Jurkat, Clone E6-1 (cell line): Measurements from ENCODE around the gene TPRN.
A peak's percentile ranks its signal among the peaks of the same experiment; 100 is the strongest.

Experiments
- DNase-seq: peaks from one replicate; pipeline ENCODE4 v3.0.0-alpha.2; 2011; ENCODE audit warnings: low read depth, low spot score
- H3K4me3 ChIP-seq: 2 replicates; pipeline ENCODE4 v1.5.1; 2011; ENCODE audit warnings: mild to moderate bottlenecking, low read length, control low read depth, moderate library complexity

Gene TPRN

DNA sequence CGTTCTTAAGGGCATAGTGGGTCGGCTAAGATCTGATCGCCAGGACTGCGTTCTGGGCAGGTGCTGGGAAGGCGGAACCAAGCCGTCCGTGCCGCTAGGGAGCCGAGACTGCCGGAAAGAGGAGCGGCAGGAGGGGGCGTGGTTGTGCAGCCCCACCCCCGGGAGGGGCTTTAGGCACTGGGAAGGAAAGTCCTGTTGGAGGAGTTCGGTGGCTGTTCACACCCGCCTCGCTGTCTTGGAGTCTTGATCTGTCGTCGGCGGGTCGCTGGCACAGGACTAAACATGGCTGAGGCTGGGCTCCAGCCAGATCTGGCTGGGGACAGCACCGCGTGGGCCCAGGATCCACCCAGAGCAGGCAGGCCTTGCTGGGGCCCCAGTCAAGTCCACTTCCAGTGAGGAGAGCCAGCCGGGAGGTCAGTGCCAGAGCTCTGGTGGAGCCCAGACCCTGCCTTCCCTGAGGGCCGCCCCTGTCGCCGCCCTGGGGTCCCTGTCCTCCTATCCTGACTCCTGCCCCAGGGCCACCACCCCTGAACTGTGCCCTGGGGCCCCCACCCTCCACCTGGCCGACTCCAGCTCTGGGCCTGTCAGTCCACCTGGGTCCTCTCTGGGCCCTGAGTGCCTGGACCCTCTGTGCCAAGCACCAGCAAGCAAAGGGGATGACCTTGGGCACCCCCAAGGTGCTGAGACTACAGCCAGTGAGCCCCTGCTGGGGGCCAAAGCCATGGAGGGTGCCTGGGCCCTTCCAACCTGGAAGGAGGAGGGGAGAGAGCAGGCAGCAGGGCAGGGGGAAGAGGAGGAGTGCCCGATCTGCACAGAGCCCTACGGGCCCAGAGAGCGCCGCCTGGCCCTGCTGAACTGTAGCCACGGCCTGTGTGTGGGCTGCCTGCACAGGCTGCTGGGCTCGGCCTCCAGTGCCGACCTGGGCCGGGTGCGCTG lies 17.0 kb upstream of the TPRN start:
- no peak for DNase-seq
- no peak overlapping the region for H3K4me3 ChIP-seq

GRCh38 chr9:137216188-137216965 lies 15.8 kb upstream of the TPRN start:
- no peak for DNase-seq

DNA sequence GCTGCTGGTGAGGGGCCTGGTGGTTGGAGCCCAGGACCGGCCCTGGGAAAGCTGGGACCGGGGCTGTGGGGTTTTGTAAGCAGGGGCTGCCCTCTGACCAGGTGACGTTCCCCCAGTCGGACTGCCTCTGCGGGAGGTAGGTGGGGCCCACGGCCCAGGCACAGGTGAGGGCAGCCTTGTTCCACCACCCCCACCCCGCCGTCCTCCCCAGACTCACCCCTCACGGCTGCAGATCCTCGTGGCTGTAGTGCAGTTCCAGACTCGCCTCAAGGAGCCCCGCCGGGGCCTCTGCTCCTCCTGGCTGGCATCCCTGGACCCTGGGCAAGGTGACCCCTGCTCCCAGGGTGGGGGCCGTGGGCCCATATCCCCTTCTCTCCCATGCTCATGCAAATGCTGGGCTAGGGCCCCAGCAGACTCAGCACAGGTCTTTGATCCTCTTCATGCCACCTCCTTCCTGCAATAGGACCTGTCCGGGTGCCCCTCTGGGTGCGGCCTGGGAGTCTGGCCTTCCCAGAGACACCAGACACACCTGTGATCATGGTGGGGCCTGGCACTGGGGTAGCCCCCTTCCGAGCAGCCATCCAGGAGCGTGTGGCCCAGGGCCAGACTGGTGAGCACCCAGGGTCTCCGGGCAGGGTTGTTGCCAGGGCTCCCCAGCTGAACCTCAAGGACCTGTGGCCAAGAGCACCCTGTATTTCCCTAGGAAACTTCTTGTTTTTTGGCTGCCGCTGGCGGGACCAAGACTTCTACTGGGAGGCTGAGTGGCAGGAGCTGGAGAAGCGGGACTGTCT lies 14.8 kb upstream of the TPRN start:
- no peak for DNase-seq

More at GRCh38 chr9:137216188-137216965, 15.8 kb upstream of the TPRN start:
- no peak overlapping the region for H3K4me3 ChIP-seq

GRCh38 chr9:137214620-137215019 lies 14.1 kb upstream of the TPRN start:
- DNase-seq: no peak
- H3K4me3 ChIP-seq: no peak overlapping the region

More for the DNA sequence above, 14.8 kb upstream of the TPRN start:
- H3K4me3 ChIP-seq: no peak overlapping the region

DNA sequence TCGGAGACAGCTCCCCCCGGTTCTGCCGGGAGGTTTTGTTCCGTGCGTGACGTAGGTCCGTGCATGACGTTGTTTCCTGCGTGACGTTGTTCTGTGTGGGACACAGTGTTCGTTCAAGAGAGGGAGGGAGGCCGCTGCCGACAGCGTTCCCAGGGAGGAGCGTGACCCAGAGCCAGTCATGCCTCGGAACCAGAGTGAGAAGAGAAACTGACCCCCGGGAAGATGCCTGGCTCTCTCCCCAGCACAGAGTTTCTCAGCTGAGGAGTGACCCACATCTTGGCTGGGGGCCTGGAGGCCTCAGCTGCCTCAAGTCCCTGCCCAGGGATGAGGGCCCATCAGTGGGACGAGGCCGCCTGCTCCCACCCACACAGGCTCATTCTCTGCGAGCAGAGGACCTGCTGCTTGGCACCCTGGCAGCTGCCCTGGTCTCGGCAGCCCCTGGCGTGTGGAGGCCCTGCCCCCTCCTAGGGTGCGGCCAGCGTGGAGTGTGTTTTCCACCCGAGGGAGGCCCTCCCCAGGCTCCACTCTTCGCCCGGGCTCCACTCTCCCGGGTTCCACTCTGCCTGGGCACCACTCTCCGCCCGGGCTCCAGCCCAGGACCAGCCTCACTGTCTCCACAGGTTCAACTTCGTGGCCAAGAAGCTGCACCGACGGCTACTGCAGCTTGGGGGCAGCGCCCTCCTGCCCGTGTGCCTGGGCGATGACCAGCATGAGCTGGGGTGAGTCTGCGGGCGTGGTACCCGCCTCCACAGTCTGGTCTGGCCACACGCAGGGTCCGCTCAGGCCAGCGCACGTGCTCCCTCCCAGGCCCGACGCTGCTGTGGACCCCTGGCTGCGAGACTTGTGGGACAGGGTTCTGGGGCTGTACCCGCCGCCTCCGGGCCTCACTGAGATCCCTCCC lies 12.9 kb upstream of the TPRN start:
- DNase-seq: no peak
- H3K4me3 ChIP-seq: no peak overlapping the region

GRCh38 chr9:137212520-137212919 lies 12.0 kb upstream of the TPRN start:
- DNase-seq: no peak
- no peak overlapping the region for H3K4me3 ChIP-seq

DNA sequence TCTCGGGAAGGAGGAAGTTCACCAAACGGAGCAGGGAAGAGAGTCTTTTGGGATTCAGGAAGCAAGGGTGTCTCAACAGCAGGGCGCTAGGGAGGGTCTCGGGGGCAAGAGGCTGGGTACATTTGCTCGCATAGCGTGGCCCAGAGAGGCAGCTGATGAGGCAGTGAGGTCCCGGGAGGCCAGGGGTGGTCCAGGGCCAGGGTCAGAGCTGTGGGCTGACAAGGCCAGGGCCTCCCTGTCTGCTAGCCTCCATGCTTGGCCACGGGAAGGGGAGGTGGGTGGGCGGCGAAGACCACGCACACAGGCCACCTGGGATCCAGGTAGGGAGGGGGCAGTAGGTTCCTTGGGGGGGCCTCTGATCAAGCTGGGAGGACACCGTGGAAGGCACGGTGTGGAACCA lies 11.0 kb upstream of the TPRN start:
- DNase-seq: no peak
- H3K4me3 ChIP-seq: no peak overlapping the region

- no peak for DNase-seq
- peak overlapping the region; percentile 69 for H3K4me3 ChIP-seq
These were observed 6.1 kb upstream of the TPRN start for GRCh38 chr9:137206602-137207001.

GRCh38 chr9:137205126-137206069 lies 4.9 kb upstream of the TPRN start, which contains the start of the genes NDOR1 and TMEM203:
Gene NDOR1, plus strand, starts transcription at chr9:137205700. Its CDS starts 78 bp downstream, at chr9:137205778.
Gene TMEM203, minus strand, starts transcription at chr9:137205648. Its CDS starts 234 bp downstream, at chr9:137205414.
- H3K4me3 ChIP-seq: peak within 1 kb of the TSS; percentile 69
- DNase-seq: peak; percentile 70

DNA sequence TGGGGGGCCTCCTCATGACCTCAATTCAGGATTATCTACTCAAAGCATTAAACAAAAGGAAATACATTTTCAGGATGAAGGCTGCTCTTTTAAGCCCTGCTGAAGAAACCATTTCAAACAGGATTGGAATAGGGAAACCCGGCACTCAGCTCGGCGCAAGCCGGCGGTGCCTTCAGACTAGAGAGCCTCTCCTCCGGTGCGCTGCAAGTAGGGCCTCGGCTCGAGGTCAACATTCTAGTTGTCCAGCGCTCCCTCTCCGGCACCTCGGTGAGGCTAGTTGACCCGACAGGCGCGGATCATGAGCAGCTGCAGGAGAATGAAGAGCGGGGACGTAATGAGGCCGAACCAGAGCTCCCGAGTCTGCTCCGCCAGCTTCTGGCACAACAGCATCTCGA lies 4.2 kb upstream of the TPRN start:
- H3K4me3 ChIP-seq: peak overlapping the region; percentile 69
- no peak for DNase-seq

DNA sequence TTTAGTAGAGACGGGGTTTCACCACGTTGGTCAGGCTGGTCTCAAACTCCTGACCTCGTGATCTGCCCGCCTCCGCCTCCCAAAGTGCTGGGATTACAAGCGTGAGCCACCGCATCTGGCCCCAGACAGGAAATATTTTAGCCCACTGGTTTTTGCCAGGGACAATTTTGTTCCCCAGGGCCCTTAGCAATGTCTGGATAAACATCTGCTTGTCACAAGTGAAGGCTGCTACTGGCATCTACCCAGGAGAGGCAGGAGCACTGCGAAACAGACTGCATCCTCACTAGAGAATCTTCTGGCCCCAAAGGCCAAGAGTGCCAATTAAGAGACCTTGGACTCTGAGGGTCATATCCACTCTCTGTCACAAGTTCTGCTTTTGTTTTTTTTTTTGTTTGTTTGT lies 2.4 kb upstream of the TPRN start:
- H3K4me3 ChIP-seq: no peak overlapping the region
- no peak for DNase-seq

DNA sequence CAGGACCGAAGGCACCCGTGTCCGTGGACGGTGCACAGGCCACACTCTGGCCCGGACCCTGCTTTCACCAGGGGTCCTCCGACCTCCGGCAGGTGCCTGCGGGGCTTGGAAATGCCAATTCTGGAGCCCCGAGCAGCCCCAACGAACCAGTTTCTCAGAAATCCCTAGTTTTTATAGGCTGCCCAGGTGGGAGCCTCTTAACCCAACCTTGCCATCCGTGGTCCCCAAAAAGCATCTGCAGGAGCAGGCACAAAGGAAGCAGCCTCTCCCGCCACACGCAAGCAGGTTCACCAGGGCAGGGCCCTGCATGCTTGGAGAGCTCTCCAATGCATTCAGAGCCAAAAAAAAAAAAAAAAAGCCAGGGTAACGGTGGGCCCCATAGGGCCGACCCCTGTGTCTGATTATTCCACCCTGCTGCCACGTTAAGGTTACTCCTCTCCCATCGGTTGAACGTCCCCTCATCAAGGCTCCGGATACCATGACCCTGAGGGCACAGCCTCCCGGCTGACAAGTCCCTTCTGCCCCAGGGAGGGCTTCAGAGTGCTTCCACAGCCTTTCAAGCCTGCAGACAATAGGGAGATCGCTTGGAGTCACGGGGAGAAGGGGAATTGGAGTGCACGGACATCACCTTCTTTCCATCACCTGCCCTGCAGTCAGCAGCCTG lies 796 bp upstream of the TPRN start:
- no peak for DNase-seq
- peak overlapping the region; percentile 78 for H3K4me3 ChIP-seq

DNA sequence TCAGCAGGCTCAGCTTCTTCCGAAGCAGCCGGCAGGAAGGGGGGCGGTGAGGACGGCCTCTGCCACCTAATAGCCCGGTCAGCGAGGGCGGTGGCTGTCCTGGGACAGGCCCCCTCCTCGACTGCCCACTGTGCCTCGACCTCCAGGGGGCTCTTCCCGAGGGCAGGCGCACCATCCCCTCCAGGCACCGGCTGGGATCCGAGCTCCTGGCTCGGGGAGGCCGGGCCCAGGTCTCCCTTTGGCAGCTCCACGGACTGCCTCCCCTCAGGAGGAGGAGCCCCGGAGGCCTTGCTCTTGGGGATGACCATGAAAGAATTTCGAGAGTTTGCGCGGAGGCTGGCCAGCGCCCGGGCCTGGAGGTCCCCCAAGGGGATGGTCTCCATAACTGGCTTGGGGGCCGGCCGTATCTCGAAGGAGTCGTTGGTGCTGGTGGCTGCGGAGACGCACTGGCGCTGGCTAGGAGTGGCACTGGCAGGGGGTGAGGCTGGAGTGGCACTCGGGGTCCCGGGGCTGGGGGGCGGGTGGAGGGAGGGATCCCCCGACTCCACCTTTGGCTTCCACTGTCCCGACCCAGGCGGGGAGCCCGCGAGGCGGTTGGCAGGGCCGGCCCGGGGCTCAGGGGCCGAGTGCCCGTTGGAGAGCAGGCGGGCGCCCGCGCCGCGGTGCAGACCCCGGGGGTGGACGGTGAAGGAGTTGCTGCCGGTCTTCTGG lies 975 bp downstream of the TPRN start:
- DNase-seq: no peak
- H3K4me3 ChIP-seq: no peak overlapping the region

GRCh38 chr9:137198902-137199283 lies 1.6 kb downstream of the TPRN start:
- no peak overlapping the region for H3K4me3 ChIP-seq
- DNase-seq: no peak

- H3K4me3 ChIP-seq: no peak overlapping the region
- no peak for DNase-seq
These were observed 2.3 kb downstream of the TPRN start for GRCh38 chr9:137198051-137198901.
